Measurements from ENCODE around the gene LRRC49.
"Not testable (repeated sequence)": the region's sequence is repeated elsewhere in the genome, so short reads cannot be mapped to it uniquely, and the experiment has no call there.

The LRRC49 gene

GRCh38 chr15:70995383-70995970 lies 102.9 kb downstream of the LRRC49 start:
- no peak for DNase-seq (ENCODE audit: low spot score)

- DNase-seq (ENCODE audit: low spot score) = no peak
These were observed 105.7 kb downstream of the LRRC49 start for GRCh38 chr15:70998319-70998718.

- DNase-seq (ENCODE audit: low spot score) = no peak
These were observed 109.7 kb downstream of the LRRC49 start for GRCh38 chr15:71002316-71002715.

GRCh38 chr15:71003319-71003718 lies 110.7 kb downstream of the LRRC49 start:
- no peak for DNase-seq (ENCODE audit: low spot score)

- not testable (repeated sequence) for DNase-seq (ENCODE audit: low spot score)
These were observed 111.9 kb downstream of the LRRC49 start for GRCh38 chr15:71004506-71004905.

GRCh38 chr15:71005895-71006294 lies 113.3 kb downstream of the LRRC49 start:
- DNase-seq (ENCODE audit: low spot score) = no peak

GRCh38 chr15:71008250-71008870 lies 115.7 kb downstream of the LRRC49 start:
- no peak for DNase-seq (ENCODE audit: low spot score)

GRCh38 chr15:71010472-71010871 lies 117.8 kb downstream of the LRRC49 start:
- DNase-seq (ENCODE audit: low spot score) = no peak

GRCh38 chr15:71010997-71011396 lies 118.4 kb downstream of the LRRC49 start:
- DNase-seq (ENCODE audit: low spot score) = no peak

- peak; percentile 13 for DNase-seq (ENCODE audit: low spot score)
These were observed 119.0 kb downstream of the LRRC49 start for GRCh38 chr15:71011503-71012155.

- no peak for DNase-seq (ENCODE audit: low spot score)
These were observed 120.8 kb downstream of the LRRC49 start for GRCh38 chr15:71013446-71013845.

- no peak for DNase-seq (ENCODE audit: low spot score)
These were observed 122.7 kb downstream of the LRRC49 start for GRCh38 chr15:71015342-71015741.

GRCh38 chr15:71031232-71031631 lies 138.6 kb downstream of the LRRC49 start:
- not testable (repeated sequence) for DNase-seq (ENCODE audit: low spot score)

- DNase-seq (ENCODE audit: low spot score) = not testable (repeated sequence)
These were observed 142.9 kb downstream of the LRRC49 start for GRCh38 chr15:71035478-71035877.

- DNase-seq (ENCODE audit: low spot score) = no peak
These were observed 149.8 kb downstream of the LRRC49 start for GRCh38 chr15:71042356-71042922.

- DNase-seq (ENCODE audit: low spot score) = no peak
These were observed 150.7 kb downstream of the LRRC49 start for GRCh38 chr15:71043373-71043772.

GRCh38 chr15:71044006-71044405 lies 151.4 kb downstream of the LRRC49 start:
- DNase-seq (ENCODE audit: low spot score) = no peak

- DNase-seq (ENCODE audit: low spot score) = not testable (repeated sequence)
These were observed 153.5 kb downstream of the LRRC49 start for GRCh38 chr15:71046146-71046545.

- DNase-seq (ENCODE audit: low spot score) = no peak
These were observed 156.5 kb downstream of the LRRC49 start for GRCh38 chr15:71048913-71049675.

- no peak for DNase-seq (ENCODE audit: low spot score)
These were observed 157.2 kb downstream of the LRRC49 start for GRCh38 chr15:71049706-71050422.

- no peak for DNase-seq (ENCODE audit: low spot score)
These were observed 157.8 kb downstream of the LRRC49 start for GRCh38 chr15:71050461-71050860.

GRCh38 chr15:71051539-71051938 lies 158.9 kb downstream of the LRRC49 start:
- DNase-seq (ENCODE audit: low spot score) = no peak

Data from HuH-7.5 (cell line).